Lower leg skin (tissue), 3 donors: ENCODE measurements around the gene DYRK4.

ENCODE experiments used
- CTCF ChIP-seq, 3 donors: fragments of 450-650 bp; IDR thresholded peaks; one replicate each; pipeline ENCODE4 v1.5.1; 2016; ENCODE audit warnings: antibody characterized with exemption in 3 of 3, mild to moderate bottlenecking in 3 of 3, moderate library complexity in 2 of 3
- POLR2A ChIP-seq, 2 donors: fragments of 450-650 bp; IDR thresholded peaks; one replicate each; pipeline ENCODE4 v1.6.1; 2016 to 2017; ENCODE audit warnings: antibody characterized with exemption in 2 of 2, mild to moderate bottlenecking in 1 of 2, moderate library complexity in 1 of 2

DNA sequence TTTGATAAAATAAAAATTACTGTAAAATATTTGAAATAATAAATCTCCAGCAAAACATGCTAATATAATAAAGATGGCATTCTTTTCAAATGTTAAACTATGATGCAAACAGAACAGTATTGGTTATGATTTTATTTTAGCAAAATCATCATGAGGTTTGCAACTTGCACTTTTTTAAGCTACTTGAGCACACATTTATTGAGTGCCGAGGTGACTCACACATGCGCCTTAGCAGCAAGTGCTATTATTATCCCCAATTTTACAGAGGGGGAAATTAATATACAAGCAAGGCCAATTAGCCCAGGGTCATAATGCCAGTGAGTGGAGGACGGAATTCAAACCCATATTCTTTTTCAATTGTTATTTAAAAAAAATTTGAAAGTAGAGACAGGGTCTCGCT is 7.3 kb downstream of the DYRK4 start:
- TF ChIP-seq POLR2A (IDR thresholded peaks at IDR 0.05) (no peak), CTCF (IDR thresholded peaks at IDR 0.05) (no peak)
